LNCaP clone FGC (cell line): ENCODE results near the gene NSA2.

ENCODE experiments used
- DNase-seq: peaks from one replicate; pipeline ENCODE4 v3.0.0-alpha.2; 2011; ENCODE audit warnings: low read depth
- H3K4me3 ChIP-seq: 2 replicates; pipeline ENCODE4 v1.5.1; 2011; ENCODE audit warnings: mild to moderate bottlenecking, low read depth, low read length, control low read depth
- CTCF ChIP-seq: IDR thresholded peaks from 2 replicates; pipeline ENCODE4 v1.5.1; 2012; ENCODE audit warnings: mild to moderate bottlenecking; ENCODE audit not compliant: control insufficient read depth, insufficient read depth; ENCODE audit errors: extremely low read depth

The NSA2 gene

DNA sequence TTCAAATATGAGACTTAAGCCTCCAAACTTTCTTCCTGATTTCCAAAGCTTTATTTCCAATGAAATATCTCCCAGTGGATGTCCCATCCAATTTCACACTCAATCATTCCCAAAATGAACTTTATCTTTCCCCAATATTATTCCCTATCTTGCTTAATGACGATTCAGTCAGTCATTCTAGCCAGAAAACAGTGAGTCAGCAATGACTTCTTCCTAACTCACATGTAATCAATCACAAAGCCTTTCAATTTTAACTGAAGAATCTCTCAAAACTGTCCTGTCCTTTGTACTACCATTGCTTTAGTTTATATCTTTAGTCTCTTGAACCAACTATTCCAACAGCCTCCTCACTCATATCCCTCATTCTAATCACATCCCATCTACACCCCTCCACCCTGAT, 34.9 kb downstream of the NSA2 start:
- no peak for DNase-seq
- no peak for TF ChIP-seq CTCF
- no peak overlapping the region for H3K4me3 ChIP-seq

GRCh38 chr5:74810915-74811314, 43.9 kb downstream of the NSA2 start:
- no peak for DNase-seq
- no peak for TF ChIP-seq CTCF
- H3K4me3 ChIP-seq = no peak overlapping the region

DNA sequence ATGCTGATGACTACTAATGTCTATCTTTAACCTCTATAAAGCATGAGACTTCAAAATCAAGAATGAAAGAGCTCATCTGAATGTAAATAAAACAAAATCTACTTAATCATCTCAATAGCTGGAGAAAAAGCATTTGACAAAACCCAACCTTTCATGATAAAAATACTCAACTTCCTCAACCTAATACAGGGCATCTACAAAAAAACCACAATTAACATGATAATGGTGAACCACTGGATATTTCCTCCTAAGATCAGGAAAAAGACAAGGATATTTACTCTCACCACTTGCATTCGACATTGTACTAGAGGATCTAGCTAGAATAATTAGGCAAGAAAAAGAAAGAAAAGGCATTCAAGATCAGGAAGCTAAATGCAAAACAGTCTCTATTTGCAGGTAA, 49.8 kb downstream of the NSA2 start:
- H3K4me3 ChIP-seq = no peak overlapping the region
- TF ChIP-seq CTCF = no peak
- no peak for DNase-seq

DNA sequence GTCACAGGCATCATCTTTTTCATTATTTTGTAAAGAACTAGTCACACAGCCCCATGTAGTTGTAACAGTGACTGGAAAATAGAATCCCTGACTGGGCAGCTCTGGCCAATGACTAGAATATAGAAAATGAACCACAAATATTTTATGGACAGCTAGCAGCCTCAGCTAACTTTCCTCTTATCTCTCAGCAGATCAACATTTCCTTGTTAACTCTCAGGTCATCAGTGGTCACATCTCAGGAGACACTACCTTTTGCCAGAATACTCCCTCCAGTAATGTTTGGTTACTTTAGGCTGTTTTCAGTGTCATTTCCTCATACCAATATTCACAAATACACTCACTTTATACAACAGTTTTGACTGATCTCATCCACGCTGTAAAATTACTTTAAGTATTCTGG, 55.2 kb downstream of the NSA2 start:
- no peak for DNase-seq
- TF ChIP-seq CTCF = no peak
- H3K4me3 ChIP-seq = no peak overlapping the region

DNA sequence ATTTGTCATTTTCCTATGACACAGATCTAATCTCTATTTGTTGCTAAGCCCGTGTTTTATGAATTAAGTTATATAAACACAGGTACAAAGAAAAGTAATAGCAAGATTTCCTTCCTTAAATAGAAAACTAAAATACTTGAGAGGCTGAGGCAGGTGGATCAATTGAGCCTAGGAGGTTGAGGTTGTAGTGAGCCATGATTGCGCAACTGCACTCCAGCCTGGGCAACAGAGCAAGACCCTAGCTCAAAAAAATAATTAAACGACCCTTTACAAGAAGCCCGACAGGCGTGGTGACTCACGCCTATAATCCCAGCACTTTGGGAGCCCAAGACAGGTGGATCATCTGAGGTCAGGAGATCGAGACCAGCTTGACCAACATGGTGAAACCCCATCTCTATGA, 62.4 kb downstream of the NSA2 start:
- TF ChIP-seq CTCF = no peak
- no peak overlapping the region for H3K4me3 ChIP-seq
- no peak for DNase-seq
